ENCODE measurements around the gene SLC12A6. TPM values are rescaled to one million over a fixed set of nuclear protein-coding genes. Genes with fewer than 3 reads are reported as not detected.

SLC12A6 gene
- total RNA-seq, 2 experiments from 2014 or later = 30.6 to 31.7 TPM

- no peak for DNase-seq
Observed at GRCh38 chr15:34275154-34275553, 62.4 kb downstream of the SLC12A6 start.

DNA sequence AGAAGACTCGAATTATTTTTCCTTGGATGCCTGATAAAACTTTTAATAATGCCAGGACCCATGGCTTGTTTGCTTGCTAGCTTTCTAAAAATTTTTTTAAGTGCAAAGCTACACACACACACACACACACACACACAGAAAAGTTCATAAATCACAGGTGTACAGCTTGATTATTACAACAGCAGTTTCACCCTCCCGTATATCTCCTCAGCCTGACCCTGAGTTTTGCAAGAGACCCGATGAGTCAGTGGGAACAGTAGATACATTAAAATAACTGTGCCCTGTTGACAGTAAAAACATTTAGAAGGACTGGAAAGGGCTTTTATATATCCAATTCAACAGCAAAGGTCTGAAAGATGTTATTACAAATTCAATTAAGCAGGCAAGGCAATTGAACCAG, 66.1 kb downstream of the SLC12A6 start:
- H3K27ac Mint-ChIP-seq = no peak overlapping the region
- H3K4me3 Mint-ChIP-seq = no peak overlapping the region
- CTCF ChIA-PET = no interaction called here

More at GRCh38 chr15:34275154-34275553, 62.4 kb downstream of the SLC12A6 start:
- Mint-ChIP-seq H3K36me3 (ENCODE audit: low read depth) (peaks cover 17% of the 10 kb centered on the region), H3K4me3 (no peak overlapping the region), H3K9me3 (no peaks in the 10 kb centered on the region), H3K4me1 (no peaks in the 10 kb centered on the region), H3K27me3 (no peaks in the 10 kb centered on the region), H3K27ac (no peak overlapping the region)
- ChIA-PET POLR2A (no interaction called here), CTCF (no interaction called here)

GRCh38 chr15:34266751-34267150, 70.8 kb downstream of the SLC12A6 start:
- H3K27ac Mint-ChIP-seq = no peak overlapping the region
- no peak overlapping the region for H3K4me3 Mint-ChIP-seq
- CTCF ChIA-PET = no interaction called here
- H3K27me3 Mint-ChIP-seq = no peaks in the 10 kb centered on the region
- POLR2A ChIA-PET = no interaction called here
- DNase-seq = no peak
- no peaks in the 10 kb centered on the region for H3K9me3 Mint-ChIP-seq
- peaks cover 9% of the 10 kb centered on the region for H3K36me3 Mint-ChIP-seq (ENCODE audit: low read depth)
- no peaks in the 10 kb centered on the region for H3K4me1 Mint-ChIP-seq

More for the DNA sequence above, 66.1 kb downstream of the SLC12A6 start:
- H3K36me3 Mint-ChIP-seq (ENCODE audit: low read depth) = peaks cover 17% of the 10 kb centered on the region
- H3K9me3 Mint-ChIP-seq = no peaks in the 10 kb centered on the region
- no peak for DNase-seq
- POLR2A ChIA-PET = no interaction called here
- no peaks in the 10 kb centered on the region for H3K4me1 Mint-ChIP-seq
- H3K27me3 Mint-ChIP-seq = no peaks in the 10 kb centered on the region

DNA sequence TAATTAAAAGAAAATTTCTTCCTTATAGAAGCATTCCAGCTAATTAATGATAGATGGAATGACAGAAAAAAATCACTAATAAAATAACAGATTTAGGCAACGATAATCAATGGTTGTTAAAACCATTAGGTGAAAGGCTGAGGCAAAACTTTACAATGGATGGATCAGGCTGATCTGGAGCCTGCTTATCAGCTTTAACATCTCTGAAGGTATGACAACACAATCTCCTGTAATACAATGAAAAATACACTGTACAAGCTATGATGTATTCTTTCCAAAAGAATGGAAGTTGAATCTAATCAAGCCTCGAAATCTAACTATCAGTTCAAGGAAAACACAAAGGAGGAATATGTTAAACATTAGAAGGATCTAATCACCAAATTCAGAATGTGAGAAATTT, 73.5 kb downstream of the SLC12A6 start:
- no peak for DNase-seq
- Mint-ChIP-seq H3K27ac (no peak overlapping the region), H3K4me1 (no peaks in the 10 kb centered on the region), H3K27me3 (no peaks in the 10 kb centered on the region), H3K4me3 (no peak overlapping the region), H3K36me3 (ENCODE audit: low read depth) (no peaks in the 10 kb centered on the region), H3K9me3 (no peaks in the 10 kb centered on the region)
- CTCF ChIA-PET = interaction anchor here (1.1 kb wide), 1 partner anchor 54 kb away, joined by 6 read pairs; the partner anchor contains the start of gene KATNBL1
- POLR2A ChIA-PET = no interaction called here

GRCh38 chr15:34262362-34262761, 75.2 kb downstream of the SLC12A6 start:
- no peak overlapping the region for H3K27ac Mint-ChIP-seq
- DNase-seq = no peak
- H3K27me3 Mint-ChIP-seq = no peaks in the 10 kb centered on the region
- H3K4me1 Mint-ChIP-seq = no peaks in the 10 kb centered on the region
- no peak overlapping the region for H3K4me3 Mint-ChIP-seq
- H3K36me3 Mint-ChIP-seq (ENCODE audit: low read depth) = peaks cover 5% of the 10 kb centered on the region
- ChIA-PET CTCF (no interaction called here), POLR2A (no interaction called here)
- no peaks in the 10 kb centered on the region for H3K9me3 Mint-ChIP-seq

GRCh38 chr15:34259566-34259965, 78.0 kb downstream of the SLC12A6 start:
- ChIA-PET CTCF (no interaction called here), POLR2A (interaction anchor here (1.1 kb wide), 1 partner anchor 79 kb away, joined by 3 read pairs; no protein-coding TSS in a partner anchor)
- no peak overlapping the region for H3K4me3 Mint-ChIP-seq
- no peak overlapping the region for H3K27ac Mint-ChIP-seq
- H3K4me1 Mint-ChIP-seq = peaks cover 5% of the 10 kb centered on the region
- DNase-seq = no peak
- H3K9me3 Mint-ChIP-seq = no peaks in the 10 kb centered on the region
- H3K36me3 Mint-ChIP-seq (ENCODE audit: low read depth) = peaks cover 14% of the 10 kb centered on the region
- H3K27me3 Mint-ChIP-seq = no peaks in the 10 kb centered on the region

DNA sequence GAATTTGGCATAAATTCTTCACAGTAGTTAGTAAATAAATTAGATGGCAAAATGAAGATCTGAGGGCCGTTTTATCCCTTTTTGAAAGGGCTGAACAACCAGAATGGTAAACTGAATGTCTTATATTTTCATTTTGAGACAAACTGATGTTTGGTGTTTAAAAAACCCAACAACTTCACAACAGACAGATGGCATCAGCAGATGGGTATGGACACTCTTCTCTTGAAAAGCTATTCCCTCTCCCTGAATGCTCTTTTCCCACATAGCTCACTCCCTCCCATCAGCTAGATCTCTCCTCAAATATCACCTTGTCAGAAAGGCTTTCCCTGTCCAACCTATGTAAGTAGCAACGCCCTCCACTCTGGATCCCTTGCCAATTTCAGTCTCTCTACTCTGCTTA, 79.4 kb downstream of the SLC12A6 start:
- Mint-ChIP-seq H3K9me3 (no peaks in the 10 kb centered on the region), H3K27me3 (no peaks in the 10 kb centered on the region), H3K27ac (no peak overlapping the region), H3K4me1 (peaks cover 5% of the 10 kb centered on the region), H3K36me3 (ENCODE audit: low read depth) (peaks cover 26% of the 10 kb centered on the region), H3K4me3 (no peak overlapping the region)
- ChIA-PET CTCF (interaction anchor here (0.7 kb wide), 1 partner anchor 59 kb away, joined by 3 read pairs; no protein-coding TSS in a partner anchor), POLR2A (interaction anchor here (1.1 kb wide), 1 partner anchor 326 kb away, joined by 4 read pairs; the partner anchor contains the start of gene GOLGA8B)
- no peak for DNase-seq

- H3K27ac Mint-ChIP-seq = peak overlapping the region; percentile 38
- H3K4me1 Mint-ChIP-seq = peaks cover 5% of the 10 kb centered on the region
- POLR2A ChIA-PET = interaction anchor here (1.0 kb wide), 1 partner anchor 76 kb away, joined by 5 read pairs; no protein-coding TSS in a partner anchor
- DNase-seq = no peak
- H3K4me3 Mint-ChIP-seq = no peak overlapping the region
- H3K36me3 Mint-ChIP-seq (ENCODE audit: low read depth) = peaks cover 47% of the 10 kb centered on the region
- CTCF ChIA-PET = no interaction called here
- H3K27me3 Mint-ChIP-seq = no peaks in the 10 kb centered on the region
- H3K9me3 Mint-ChIP-seq = no peaks in the 10 kb centered on the region
Observed at GRCh38 chr15:34252545-34252944, 85.0 kb downstream of the SLC12A6 start.

- DNase-seq = no peak
- ChIA-PET POLR2A (no interaction called here), CTCF (interaction anchor here (0.9 to 1.5 kb wide), 2 partner anchors 95 to 119 kb away, joined by 5 to 6 read pairs; partner anchors contain the start of genes LPCAT4, NOP10 and NUTM1)
- Mint-ChIP-seq H3K36me3 (ENCODE audit: low read depth) (peaks cover 39% of the 10 kb centered on the region), H3K4me3 (no peak overlapping the region), H3K9me3 (no peaks in the 10 kb centered on the region), H3K27me3 (no peaks in the 10 kb centered on the region), H3K27ac (no peak overlapping the region), H3K4me1 (no peaks in the 10 kb centered on the region)
Observed at GRCh38 chr15:34248190-34248589, 89.4 kb downstream of the SLC12A6 start.

DNA sequence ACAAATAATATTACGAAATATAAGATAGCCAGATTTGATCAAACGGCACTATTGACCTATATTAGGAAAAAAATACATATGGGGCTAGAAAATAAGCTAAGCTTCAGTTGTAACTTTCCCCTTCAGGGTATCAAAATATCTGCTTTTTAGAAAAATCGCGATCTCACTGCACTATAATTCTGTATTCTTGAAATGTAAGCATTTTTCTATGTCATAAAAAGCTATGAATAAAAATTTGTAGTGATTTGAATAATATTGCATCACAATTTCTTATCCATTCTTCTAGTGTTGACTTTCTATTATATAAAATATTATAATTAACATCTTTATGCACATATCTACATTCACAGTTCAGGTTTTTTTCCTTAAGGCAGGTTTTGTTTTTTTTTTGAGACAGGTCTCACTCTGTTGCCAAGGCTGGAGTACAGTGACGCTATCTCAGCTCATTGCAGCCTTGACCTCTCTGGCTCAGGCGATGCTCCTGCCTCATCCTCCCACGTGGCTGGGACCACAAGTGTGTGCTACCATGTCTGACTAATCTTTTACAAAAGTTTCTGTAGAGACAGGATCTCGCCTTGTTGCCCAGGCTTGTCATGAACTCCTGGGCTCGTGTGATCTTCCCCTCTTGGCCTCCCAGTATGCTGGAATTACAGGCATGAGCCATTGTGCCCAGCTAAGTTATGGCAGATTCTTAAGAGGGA, 91.2 kb downstream of the SLC12A6 start:
- H3K36me3 Mint-ChIP-seq (ENCODE audit: low read depth) = peaks cover 32% of the 10 kb centered on the region
- DNase-seq = no peak
- no peak overlapping the region for H3K27ac Mint-ChIP-seq

GRCh38 chr15:34243226-34243625, 94.4 kb downstream of the SLC12A6 start:
- H3K27ac Mint-ChIP-seq = no peak overlapping the region
- H3K4me1 Mint-ChIP-seq = peaks cover 29% of the 10 kb centered on the region
- no peaks in the 10 kb centered on the region for H3K9me3 Mint-ChIP-seq
- no peak overlapping the region for H3K4me3 Mint-ChIP-seq
- ChIA-PET CTCF (interaction anchor here (0.6 to 1.4 kb wide), 6 partner anchors 34 to 125 kb away, joined by 3 to 6 read pairs (median 3); no protein-coding TSS in a partner anchor), POLR2A (interaction anchor here (1.5 kb wide), 1 partner anchor 18 kb away, joined by 3 read pairs; no protein-coding TSS in a partner anchor)
- no peaks in the 10 kb centered on the region for H3K27me3 Mint-ChIP-seq
- H3K36me3 Mint-ChIP-seq (ENCODE audit: low read depth) = peaks cover 32% of the 10 kb centered on the region
- DNase-seq = no peak

More for the DNA sequence above, 91.2 kb downstream of the SLC12A6 start:
- ChIA-PET POLR2A (no interaction called here), CTCF (interaction anchor here (1.3 kb wide), 1 partner anchor 121 kb away, joined by 5 read pairs; the partner anchor contains the start of gene LPCAT4)
- Mint-ChIP-seq H3K9me3 (no peaks in the 10 kb centered on the region), H3K4me3 (no peak overlapping the region), H3K27me3 (no peaks in the 10 kb centered on the region), H3K4me1 (peaks cover 7% of the 10 kb centered on the region)

DNA sequence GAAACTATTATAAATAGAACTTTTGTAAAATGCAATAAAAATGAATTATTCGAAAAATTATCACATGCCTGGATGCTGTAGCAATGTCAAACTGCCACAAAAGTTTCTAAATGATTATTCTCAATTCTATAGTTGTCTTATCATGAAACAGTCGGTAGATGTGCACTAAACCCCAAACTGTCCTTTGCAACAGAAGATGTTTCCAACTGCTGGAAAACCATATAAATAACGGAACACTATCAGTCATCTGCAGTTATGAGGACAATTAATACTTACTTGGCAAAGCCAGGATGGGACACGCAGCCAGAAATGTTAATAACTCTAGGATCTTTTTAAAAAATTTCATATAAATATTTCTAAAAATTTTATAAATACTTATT, 95.3 kb downstream of the SLC12A6 start:
- no peaks in the 10 kb centered on the region for H3K9me3 Mint-ChIP-seq
- DNase-seq = no peak
- H3K27me3 Mint-ChIP-seq = no peaks in the 10 kb centered on the region
- H3K4me3 Mint-ChIP-seq = no peak overlapping the region
- ChIA-PET POLR2A (interaction anchor here (1.4 to 2.7 kb wide), 5 partner anchors 17 to 346 kb away, joined by 3 to 12 read pairs (median 9); partner anchors contain the start of genes KATNBL1, LPCAT4 and SLC12A6), CTCF (interaction anchor here (0.8 to 3.5 kb wide), 11 partner anchors 31 to 345 kb away, joined by 3 to 21 read pairs (median 5); partner anchors contain the start of genes GOLGA8B, LPCAT4, NOP10 and NUTM1)
- peaks cover 29% of the 10 kb centered on the region for H3K4me1 Mint-ChIP-seq
- H3K27ac Mint-ChIP-seq = no peak overlapping the region
- H3K36me3 Mint-ChIP-seq (ENCODE audit: low read depth) = peaks cover 31% of the 10 kb centered on the region

Measured in activated CD4-positive, alpha-beta memory T cell treated with anti-CD3 and anti-CD28 coated beads, Interleukin-2, amount 10 ng/mL, durations not matched to agents 7 days and 5 days (primary cell).